H9 (cell line): ENCODE results near the gene NEK6. TPM values are rescaled to one million over a fixed set of nuclear protein-coding genes. Genes with fewer than 3 reads are reported as not detected.

Experiments
- DNase-seq: peaks from one replicate; pipeline ENCODE4 v3.0.0-alpha.2; 2017
- H2AFZ ChIP-seq: one replicate; pipeline ENCODE4 v1.6.1; 2013; ENCODE audit warnings: mild to moderate bottlenecking, low read length, control low read depth, moderate library complexity
- H2AK5ac ChIP-seq: 2 replicates; pipeline ENCODE4 v1.6.1; 2013; ENCODE audit warnings: low read length, control low read depth, mixed read lengths; ENCODE audit not compliant: insufficient read length
- H2BK120ac ChIP-seq: one replicate; pipeline ENCODE4 v1.6.1; 2013; ENCODE audit warnings: low read depth, mild to moderate bottlenecking, low read length, control low read depth, inconsistent platforms; ENCODE audit not compliant: poor library complexity, severe bottlenecking
- H2BK12ac ChIP-seq: 2 replicates; pipeline ENCODE4 v1.6.1; 2013; ENCODE audit warnings: low read length, control low read depth, mixed read lengths, low read depth; ENCODE audit not compliant: insufficient read length
- H2BK15ac ChIP-seq: 2 replicates; pipeline ENCODE4 v1.6.1; 2013; ENCODE audit warnings: low read depth, low read length, control low read depth
- H2BK20ac ChIP-seq: one replicate; pipeline ENCODE4 v1.6.1; 2013; ENCODE audit warnings: low read depth, mild to moderate bottlenecking, low read length, control low read depth, inconsistent platforms; ENCODE audit not compliant: poor library complexity, severe bottlenecking
- H2BK5ac ChIP-seq: 2 replicates; pipeline ENCODE4 v1.6.1; 2013; ENCODE audit warnings: low read length, control low read depth, mixed read lengths; ENCODE audit not compliant: insufficient read length
- H3K14ac ChIP-seq: 2 replicates; pipeline ENCODE4 v1.6.1; 2013; ENCODE audit warnings: low read length, control low read depth; ENCODE audit not compliant: insufficient read depth
- H3K18ac ChIP-seq: 2 replicates; pipeline ENCODE4 v1.6.1; 2013; ENCODE audit warnings: low read depth, mild to moderate bottlenecking, mixed read lengths, low read length, control low read depth; ENCODE audit not compliant: insufficient read length
- H3K23ac ChIP-seq: 2 replicates; pipeline ENCODE4 v1.6.1; 2013; ENCODE audit warnings: low read length, control low read depth, mixed read lengths, low read depth; ENCODE audit not compliant: insufficient read length
- H3K23me2 ChIP-seq: 2 replicates; pipeline ENCODE4 v1.6.1; 2013; ENCODE audit warnings: low read depth, mild to moderate bottlenecking, mixed read lengths, low read length, control low read depth; ENCODE audit not compliant: insufficient read length, poor library complexity, severe bottlenecking
- H3K27ac ChIP-seq: 2 replicates; pipeline ENCODE4 v1.5.1; 2013; ENCODE audit warnings: low read length, control low read depth, mixed read lengths, low read depth; ENCODE audit not compliant: insufficient read length
- H3K27me3 ChIP-seq: 2 replicates; pipeline ENCODE4 v1.6.1; 2013; ENCODE audit warnings: low read length, control low read depth, inconsistent platforms; ENCODE audit not compliant: insufficient read depth
- H3K4ac ChIP-seq: 2 replicates; pipeline ENCODE4 v1.6.1; 2013; ENCODE audit warnings: low read depth, mild to moderate bottlenecking, control low read depth, inconsistent platforms, low read length, moderate library complexity
- H3K4me1 ChIP-seq: 2 replicates; pipeline ENCODE4 v1.6.1; 2013; ENCODE audit warnings: low read length, control low read depth, inconsistent platforms; ENCODE audit not compliant: insufficient read depth
- H3K4me2 ChIP-seq: 2 replicates; pipeline ENCODE4 v1.6.1; 2013; ENCODE audit warnings: low read length, control low read depth, mixed read lengths; ENCODE audit not compliant: insufficient read length, insufficient read depth
- H3K56ac ChIP-seq: 2 replicates; pipeline ENCODE4 v1.6.1; 2013; ENCODE audit warnings: low read depth, mild to moderate bottlenecking, mixed read lengths, low read length, control low read depth; ENCODE audit not compliant: insufficient read length
- H3K79me1 ChIP-seq: 2 replicates; pipeline ENCODE4 v1.6.1; 2013; ENCODE audit warnings: low read depth, mild to moderate bottlenecking, moderate library complexity, low read length, control low read depth, inconsistent platforms; ENCODE audit not compliant: insufficient read depth, poor library complexity, severe bottlenecking
- H3K79me2 ChIP-seq: 2 replicates; pipeline ENCODE4 v1.6.1; 2013; ENCODE audit warnings: low read length, control low read depth, inconsistent platforms; ENCODE audit not compliant: insufficient read depth
- H3K9ac ChIP-seq: 2 replicates; pipeline ENCODE4 v1.6.1; 2013; ENCODE audit warnings: low read length, control low read depth, mixed read lengths; ENCODE audit not compliant: insufficient read length; ENCODE audit errors: extremely low read depth
- H3K9me3 ChIP-seq: one replicate; pipeline ENCODE4 v1.6.1; 2013; ENCODE audit warnings: low read depth, low read length, inconsistent platforms; ENCODE audit not compliant: control insufficient read depth
- H3T11ph ChIP-seq: one replicate; pipeline ENCODE4 v1.6.1; 2013; ENCODE audit warnings: mild to moderate bottlenecking, low read length, control low read depth, inconsistent platforms
- H4K20me1 ChIP-seq: one replicate; pipeline ENCODE4 v1.6.1; 2013; ENCODE audit not compliant: control insufficient read depth, insufficient read length, insufficient read depth
- H4K5ac ChIP-seq: 2 replicates; pipeline ENCODE4 v1.6.1; 2013; ENCODE audit warnings: low read depth, mild to moderate bottlenecking, mixed read lengths, low read length, control low read depth; ENCODE audit not compliant: insufficient read length
- H4K8ac ChIP-seq: replicated peaks from 2 replicates; pipeline ENCODE4 v1.6.1; 2013; ENCODE audit warnings: low read length, control low read depth, mixed read lengths, low read depth; ENCODE audit not compliant: insufficient read length
- H4K91ac ChIP-seq: 2 replicates; pipeline ENCODE4 v1.6.1; 2013; ENCODE audit warnings: low read depth, mild to moderate bottlenecking, moderate library complexity, mixed read lengths, low read length, control low read depth; ENCODE audit not compliant: insufficient read length
- H3K27ac Mint-ChIP-seq, 3 experiments: 2 replicates in 2 of 3; 3 replicates in 1 of 3; pipeline ENCODE4 v1.8.0; 2020 to 2021; ENCODE audit warnings: mixed read lengths in 3 of 3, mild to moderate bottlenecking in 1 of 3, moderate library complexity in 1 of 3
- H3K27me3 Mint-ChIP-seq: 2 replicates; pipeline ENCODE4 v1.8.0; 2021; ENCODE audit warnings: low read depth, mild to moderate bottlenecking, moderate library complexity, mixed read lengths
- H3K36me3 Mint-ChIP-seq, 3 experiments: 2 replicates in 2 of 3; 3 replicates in 1 of 3; pipeline ENCODE4 v1.8.0; 2020 to 2021; ENCODE audit warnings: low read depth in 3 of 3, mixed read lengths in 3 of 3; ENCODE audit not compliant: insufficient read depth in 1 of 3
- H3K4me1 Mint-ChIP-seq, 2 experiments: 2 replicates each; pipeline ENCODE4 v1.8.0; 2020; ENCODE audit warnings: mixed read lengths in 2 of 2
- H3K4me3 Mint-ChIP-seq, 2 experiments: 2 replicates in 1 of 2; 3 replicates in 1 of 2; pipeline ENCODE4 v1.8.0; 2020 to 2021; ENCODE audit warnings: mild to moderate bottlenecking in 2 of 2, mixed read lengths in 2 of 2, moderate library complexity in 1 of 2
- H3K9me3 Mint-ChIP-seq, 2 experiments: 2 replicates in 1 of 2; 3 replicates in 1 of 2; pipeline ENCODE4 v1.8.0; 2020; ENCODE audit warnings: mild to moderate bottlenecking in 2 of 2, mixed read lengths in 2 of 2, moderate library complexity in 1 of 2
- CTCF ChIP-seq: fragments of 200-600 bp; sonication (generic); conservative IDR thresholded peaks from 3 replicates; pipeline ENCODE4 v1.8.0; 2021; ENCODE audit warnings: antibody characterized with exemption, mild to moderate bottlenecking
- WGBS: extraction: QIAGEN DNeasy Blood & Tissue Kit; methylation state at CpG from one replicate; pipeline ENCODE4 v1.1.7; 2013; ENCODE audit warnings: missing lambda C conversion rate, low lambda C conversion rate, mixed read lengths; ENCODE audit not compliant: insufficient read length; ENCODE audit errors: extremely low coverage; 5-methylcytosine and 5-hydroxymethylcytosine counted together
- total RNA-seq: library from RNA; stranded (reverse); gene quantifications from 2 replicates; pipeline ENCODE4 v1.2.1, GENCODE V29; 2021

The NEK6 gene
- total RNA-seq, 1 experiment from 2014 or later = 14.3 TPM

- Mint-ChIP-seq H3K4me1 (peaks cover 0 to 13% of the 10 kb centered on the region in 2 experiments; a peak in 2 of 4 replicates), H3K36me3 (peaks cover 25 to 63% (median 54%) of the 10 kb centered on the region in 3 experiments; a peak in 6 of 7 replicates), H3K27ac (peak overlapping the region in 1 of 3 experiments; percentile 48; a peak in 1 of 7 replicates), H3K9me3 (no peaks in the 10 kb centered on the region), H3K4me3 (no peak overlapping the region), H3K27me3 (no peaks in the 10 kb centered on the region)
- Histone ChIP-seq H3K56ac (no peak overlapping the region), H3K27ac (no peak overlapping the region), H3K79me1 (no peaks in the 10 kb centered on the region), H3K79me2 (no peaks in the 10 kb centered on the region), H3K18ac (no peak overlapping the region), H2BK120ac (no peak overlapping the region), H2BK20ac (no peak overlapping the region), H3T11ph (no peak overlapping the region), H3K4me2 (no peak overlapping the region), H3K27me3 (no peaks in the 10 kb centered on the region), H3K23ac (no peak overlapping the region), H4K5ac (no peak overlapping the region), H3K9me3 (no peaks in the 10 kb centered on the region), H2BK12ac (no peak overlapping the region), H2AK5ac (no peak overlapping the region), H3K9ac (no peak overlapping the region), H4K8ac (no peak overlapping the region), H3K14ac (no peak overlapping the region), H2AFZ (no peak overlapping the region), H4K91ac (no peak overlapping the region), H2BK5ac (no peak overlapping the region), H2BK15ac (no peak overlapping the region), H3K4ac (no peak overlapping the region), H3K23me2 (no peaks in the 10 kb centered on the region), H4K20me1 (no peaks in the 10 kb centered on the region), H3K4me1 (no peaks in the 10 kb centered on the region)
- DNase-seq = no peak
- no peak for TF ChIP-seq CTCF
- WGBS = no CpG with 5 or more reads among the region's 15 CpGs
Measured at GRCh38 chr9:124351672-124352468, 94.1 kb downstream of the NEK6 start.
